GM19238 (cell line): ENCODE data around the gene PLEKHH3.
"Not testable (repeated sequence)": the region's sequence is repeated elsewhere in the genome, so short reads cannot be mapped to it uniquely, and the experiment has no call there.

Experiments used
- DNase-seq: peaks from one replicate; pipeline ENCODE4 v3.0.0; 2011; ENCODE audit warnings: low spot score; ENCODE audit not compliant: insufficient read length

Gene PLEKHH3

GRCh38 chr17:42672038-42672437 lies 4.8 kb downstream of the PLEKHH3 start:
- DNase-seq: no peak

DNA sequence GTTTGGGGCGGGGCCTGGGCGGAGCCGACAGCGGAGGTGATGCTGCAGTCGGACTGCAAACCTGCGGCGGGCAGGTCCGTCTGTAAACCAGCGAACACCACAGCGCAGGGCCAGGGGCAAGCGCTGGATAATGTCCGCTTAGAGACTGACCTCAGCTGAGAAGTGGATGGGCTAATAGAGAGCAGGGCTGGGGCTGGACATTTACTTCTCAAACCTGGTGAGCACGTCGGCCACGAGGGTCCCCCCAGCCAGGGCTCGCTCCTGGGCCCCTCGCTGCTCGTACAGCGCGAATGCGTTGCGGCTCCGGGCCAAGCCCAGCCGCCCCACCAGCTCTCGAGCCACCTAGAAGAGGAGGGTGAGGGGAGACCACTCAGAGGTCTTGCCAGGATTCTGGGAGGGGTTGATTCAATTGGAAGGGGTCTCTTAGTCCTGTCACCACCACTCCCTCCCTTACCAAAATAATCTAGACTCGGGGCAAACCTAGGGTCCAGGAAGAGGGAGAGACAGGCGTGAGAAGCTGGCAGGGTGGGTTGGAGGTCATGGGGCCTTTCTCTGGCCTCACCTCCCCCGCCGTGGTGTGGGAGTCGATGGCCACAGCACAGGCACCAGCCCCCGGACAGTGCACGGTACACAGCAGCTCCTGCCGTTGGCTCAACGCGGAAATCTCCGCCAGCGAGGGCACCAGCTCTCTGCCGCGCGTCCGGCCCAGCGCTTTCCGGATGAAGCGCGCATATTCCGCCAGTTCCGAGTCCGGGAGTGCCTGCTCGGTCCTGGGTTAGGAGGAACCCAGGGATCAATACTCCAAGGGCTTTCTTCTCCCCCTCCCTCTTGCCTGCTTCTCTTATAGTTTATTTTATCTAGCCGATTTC lies 5.8 kb downstream of the PLEKHH3 start:
- DNase-seq: no peak

DNA sequence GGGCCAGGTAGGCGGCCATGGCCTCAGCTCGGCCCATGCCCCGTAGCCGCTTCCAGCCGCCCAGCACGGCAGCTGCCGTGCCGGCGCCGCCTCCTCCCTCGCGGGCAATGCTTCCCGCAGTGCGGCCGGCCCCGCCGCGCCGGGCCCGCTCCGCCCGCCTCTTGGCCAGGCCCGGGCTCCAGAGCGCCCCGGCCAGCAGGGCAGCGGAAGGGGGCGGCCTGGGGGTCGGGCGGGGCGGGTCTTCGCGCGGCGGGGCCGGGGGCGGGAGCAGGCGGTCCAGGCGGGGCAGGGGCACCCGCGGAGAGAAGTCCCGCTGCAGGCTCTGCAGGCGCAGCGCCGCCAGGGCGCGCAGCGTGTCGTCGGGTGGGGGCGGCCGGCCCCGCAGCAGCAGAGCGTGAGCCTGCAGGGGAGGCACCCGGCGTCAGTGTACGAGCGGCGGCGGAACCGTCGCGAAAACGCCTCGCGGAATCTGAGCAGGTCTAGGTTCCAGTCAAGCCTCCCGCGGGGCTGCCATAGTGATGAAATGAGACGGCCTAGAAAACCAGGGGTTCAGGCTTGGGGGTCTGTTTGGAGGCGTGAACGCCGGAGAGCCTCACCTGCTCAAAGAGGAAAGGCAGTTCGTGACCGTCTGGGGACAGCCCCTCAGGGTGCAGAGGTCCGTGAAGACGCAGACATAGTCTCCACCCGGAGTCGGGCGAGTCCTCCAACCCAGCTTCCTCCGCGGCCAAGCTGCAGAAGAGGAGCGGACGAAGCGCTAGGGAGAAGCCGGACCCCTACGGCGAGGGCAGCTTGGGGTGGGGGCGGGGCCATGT lies 6.6 kb downstream of the PLEKHH3 start:
- no peak for DNase-seq

DNA sequence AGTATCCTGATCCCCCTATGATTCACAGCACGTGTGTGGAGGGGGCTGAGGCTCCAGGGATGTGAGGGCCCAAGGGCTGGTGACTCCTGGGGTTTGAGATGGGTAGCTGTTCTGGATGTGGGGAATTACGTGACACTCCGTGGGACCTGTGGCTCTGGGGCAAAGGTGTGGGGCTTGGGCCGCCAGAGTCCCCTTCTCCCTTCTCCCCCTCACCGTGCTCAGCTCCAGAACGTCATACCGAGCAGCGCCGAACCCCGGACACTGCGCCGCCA lies 7.2 kb downstream of the PLEKHH3 start:
- no peak for DNase-seq

DNA sequence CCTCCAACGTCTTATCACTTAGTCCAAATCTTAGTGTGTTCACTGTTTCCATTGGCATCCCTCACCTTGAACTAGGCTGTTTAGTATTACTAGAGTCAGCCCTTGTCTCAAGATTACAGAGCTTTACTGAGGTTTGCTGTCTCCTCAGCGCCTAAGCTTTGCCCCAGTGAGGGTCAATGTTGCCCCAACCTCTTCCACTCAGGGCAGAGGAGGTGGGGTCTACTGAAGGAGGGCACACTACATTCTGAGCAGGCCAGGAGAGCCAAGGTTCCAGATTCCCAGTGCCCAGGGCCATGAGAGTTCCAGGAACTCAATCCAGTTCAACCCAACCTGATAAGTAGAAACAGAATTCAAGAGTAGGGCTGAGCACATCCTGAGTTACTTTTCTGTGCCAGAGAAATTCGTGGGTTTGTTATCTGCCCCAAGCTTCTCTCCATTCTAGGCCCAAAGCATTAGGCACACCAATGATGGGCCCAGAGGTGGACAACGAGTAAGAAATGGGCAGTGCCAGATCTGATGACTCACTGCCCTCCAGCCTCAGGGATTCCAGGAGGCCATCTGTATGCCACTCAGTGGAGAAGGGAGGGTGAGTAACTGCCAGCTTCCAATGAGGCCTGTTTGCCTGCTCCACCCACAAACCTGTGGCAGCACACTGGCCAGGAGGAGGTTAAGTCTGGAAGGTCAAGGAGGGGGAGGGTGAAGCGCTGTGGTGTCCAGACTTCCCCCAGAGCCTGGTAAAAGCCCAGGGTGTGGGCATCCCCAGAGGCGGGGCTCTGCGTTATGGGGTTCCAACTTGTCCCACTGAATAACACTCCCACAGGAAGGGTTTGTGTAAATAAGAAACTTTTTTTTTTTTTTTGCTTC lies 9.5 kb downstream of the PLEKHH3 start:
- DNase-seq: no peak

GRCh38 chr17:42666126-42666525 lies 10.7 kb downstream of the PLEKHH3 start:
- not testable (repeated sequence) for DNase-seq

GRCh38 chr17:42665581-42666001 lies 11.2 kb downstream of the PLEKHH3 start:
- DNase-seq: no peak

DNA sequence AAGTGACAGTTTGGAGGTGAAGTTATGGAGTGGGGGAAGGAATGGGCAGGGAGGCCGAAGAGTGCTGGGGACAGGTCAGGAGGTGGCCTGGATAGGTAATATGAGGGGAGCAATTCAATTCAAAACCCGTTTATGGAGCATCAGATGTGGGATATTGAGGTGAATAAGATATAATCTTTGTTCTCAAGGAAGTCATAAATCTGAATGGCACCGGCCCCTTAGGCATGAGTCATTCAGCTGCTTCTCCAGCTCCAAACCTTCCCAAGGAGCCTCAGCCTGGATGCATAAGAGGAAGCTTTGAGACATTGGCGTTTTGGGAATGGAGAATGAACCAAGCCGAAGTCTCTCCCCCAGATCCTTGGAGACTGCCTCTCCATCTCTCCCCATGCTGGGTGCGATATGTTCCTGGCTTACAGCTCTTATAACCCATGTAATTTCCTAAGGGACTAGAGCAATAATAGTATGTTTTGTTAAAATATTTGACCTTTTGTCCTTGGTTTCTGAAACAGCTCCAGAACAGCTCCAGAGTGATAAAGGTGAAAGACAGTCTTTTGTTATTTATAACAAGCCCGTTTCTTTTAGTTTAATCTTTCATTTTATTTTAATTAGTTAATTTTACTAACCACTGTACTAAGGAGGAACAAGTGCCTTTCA lies 16.0 kb downstream of the PLEKHH3 start:
- DNase-seq: no peak

DNA sequence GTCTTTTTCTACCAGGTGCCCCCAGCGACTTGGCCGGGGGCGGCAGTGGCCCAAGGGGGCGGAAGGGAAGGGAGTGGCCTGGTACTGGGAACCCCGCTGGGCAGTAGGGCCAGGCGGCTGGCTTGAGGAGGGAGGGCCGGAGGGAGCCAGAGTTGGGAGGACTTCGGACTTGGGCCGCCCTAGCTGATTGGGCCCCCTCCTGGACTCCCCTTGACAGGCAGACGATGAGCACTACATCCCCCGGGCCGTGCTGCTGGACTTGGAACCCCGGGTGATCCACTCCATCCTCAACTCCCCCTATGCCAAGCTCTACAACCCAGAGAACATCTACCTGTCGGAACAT lies 16.9 kb downstream of the PLEKHH3 start:
- not testable (repeated sequence) for DNase-seq

GRCh38 chr17:42659079-42659931 lies 17.5 kb downstream of the PLEKHH3 start, which contains the start of gene TUBG2:
TUBG2 (plus strand) TSS chr17:42659284; CDS start chr17:42659504, 220 bp downstream.
- no peak for DNase-seq

- DNase-seq: no peak
Observed at GRCh38 chr17:42657824-42658588, 18.8 kb downstream of the PLEKHH3 start.

GRCh38 chr17:42655528-42655927 lies 21.3 kb downstream of the PLEKHH3 start:
- no peak for DNase-seq

- no peak for DNase-seq
Observed at GRCh38 chr17:42653179-42654124, 23.3 kb downstream of the PLEKHH3 start.

GRCh38 chr17:42651392-42651791 lies 25.4 kb downstream of the PLEKHH3 start:
- no peak for DNase-seq

DNA sequence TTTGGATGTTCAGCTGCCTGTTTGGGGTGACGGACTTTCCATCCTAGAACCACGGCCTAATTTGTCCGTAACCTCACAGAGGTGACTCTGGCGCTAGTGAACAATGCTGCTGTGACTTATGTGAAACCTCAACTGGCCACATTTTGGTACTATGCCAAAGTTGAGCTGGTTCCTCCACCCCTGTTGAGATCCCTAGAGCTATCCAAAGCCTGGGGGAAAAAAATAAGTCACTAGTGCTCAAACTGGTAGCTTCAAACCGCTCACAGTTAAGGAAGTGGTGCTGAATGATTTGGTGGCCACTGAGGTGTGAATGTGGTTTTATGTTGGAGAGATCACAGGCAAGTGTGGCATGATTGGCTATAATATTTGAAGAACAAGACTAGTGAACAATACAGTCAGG lies 29.0 kb downstream of the PLEKHH3 start:
- DNase-seq: no peak

DNA sequence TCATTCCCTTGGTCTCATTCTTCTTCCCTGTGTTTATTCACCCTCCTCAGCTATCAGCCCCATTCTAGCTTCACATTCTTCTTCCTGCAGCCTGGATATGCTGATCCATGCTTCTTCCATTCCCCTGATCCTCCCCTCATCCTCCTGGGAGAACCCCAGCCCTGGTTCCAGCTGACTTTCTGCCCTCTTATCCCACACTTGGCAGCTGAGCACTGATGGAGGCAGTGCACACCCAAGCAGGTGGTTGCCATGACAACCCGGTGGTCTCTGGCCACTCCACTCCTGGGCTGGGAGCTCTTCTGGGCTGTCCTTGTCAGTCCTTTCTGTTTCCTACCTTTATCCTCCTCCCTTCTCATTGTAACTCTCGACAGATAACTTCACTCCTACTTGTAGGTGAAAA lies 34.5 kb downstream of the PLEKHH3 start:
- no peak for DNase-seq

DNA sequence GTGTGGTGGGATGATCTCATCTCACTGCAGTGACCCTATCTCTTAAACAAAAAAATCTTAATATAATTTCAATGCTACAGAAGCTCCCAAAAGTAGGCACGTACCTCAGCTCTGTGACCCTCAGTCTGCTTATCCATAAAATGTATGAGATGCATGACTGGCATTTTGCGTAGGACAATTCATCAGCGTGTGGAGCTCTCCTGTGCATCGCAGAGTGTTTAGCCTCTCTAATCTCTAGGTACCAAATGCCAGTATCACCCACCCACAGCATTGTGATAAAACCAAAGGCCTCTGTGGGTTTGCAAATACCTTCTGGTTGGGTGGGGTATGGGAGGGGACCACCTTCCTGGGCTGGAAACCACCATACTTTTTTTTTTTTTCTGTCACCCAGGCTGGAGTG lies 36.7 kb downstream of the PLEKHH3 start:
- no peak for DNase-seq

GRCh38 chr17:42639525-42640113 lies 37.2 kb downstream of the PLEKHH3 start:
- no peak for DNase-seq
